ENCODE data around the gene FASTK. TPM values are rescaled to one million over a fixed set of nuclear protein-coding genes. Genes with fewer than 3 reads are reported as not detected.
A peak's percentile ranks its signal among the peaks of the same experiment; 100 is the strongest.

Gene FASTK
- total RNA-seq, 1 donor, result 87.6 TPM

DNA sequence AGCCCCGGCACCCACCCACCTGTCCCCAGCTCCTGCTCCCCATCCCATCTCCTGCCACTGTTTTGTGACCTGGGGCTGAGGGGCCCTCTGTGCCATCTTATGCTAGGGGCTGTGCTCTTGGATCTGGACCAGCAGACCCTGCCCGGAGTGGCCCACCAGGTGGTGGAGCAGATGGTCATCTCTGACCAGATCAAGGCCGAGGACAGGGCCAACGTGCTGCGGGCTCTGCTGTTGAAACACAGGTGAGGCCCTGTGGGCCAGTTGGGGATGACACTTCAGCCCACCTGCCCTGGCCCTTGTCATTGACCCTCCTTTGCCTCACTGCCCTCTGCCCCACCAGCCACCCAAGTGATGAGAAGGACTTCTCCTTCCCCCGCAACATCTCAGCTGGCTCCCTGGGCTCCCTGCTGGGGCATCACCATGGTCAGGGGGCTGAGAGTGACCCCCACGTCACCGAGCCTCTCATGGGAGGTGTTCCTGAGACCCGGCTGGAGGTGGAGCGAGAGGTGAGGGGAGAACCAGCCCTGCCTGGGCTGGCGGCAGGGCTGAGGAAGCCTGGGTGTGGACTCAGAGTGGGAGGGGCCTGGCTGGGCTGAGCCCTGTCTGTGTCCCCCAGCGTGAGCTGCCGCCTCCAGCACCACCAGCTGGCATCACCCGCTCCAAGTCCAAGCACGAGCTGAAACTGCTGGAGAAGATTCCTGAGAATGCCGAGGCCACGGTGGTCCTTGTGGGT is 10.6 kb downstream of the FASTK start:
- Histone ChIP-seq H3K27ac (ENCODE audit: low read depth, low read length) (no peak overlapping the region), H3K4me2 (ENCODE audit: insufficient read depth, low read length) (no peak overlapping the region), H3K4me3 (ENCODE audit: insufficient read depth, low read length) (no peak overlapping the region), H3K36me3 (ENCODE audit: insufficient read depth, low read length) (peaks cover 68% of the 10 kb centered on the region), H3K4me1 (ENCODE audit: insufficient read depth, low read length) (no peaks in the 10 kb centered on the region), H3K79me2 (ENCODE audit: insufficient read depth, low read length) (peaks cover under 1% of the 10 kb centered on the region), H4K20me1 (ENCODE audit: insufficient read depth, low read length) (peaks cover 5% of the 10 kb centered on the region), H3K9me3 (ENCODE audit: low read depth, low read length) (no peaks in the 10 kb centered on the region), H3K27me3 (ENCODE audit: insufficient read depth, low read length) (no peaks in the 10 kb centered on the region), H2AFZ (ENCODE audit: low read length) (no peak overlapping the region)
- TF ChIP-seq, protein P1, sequence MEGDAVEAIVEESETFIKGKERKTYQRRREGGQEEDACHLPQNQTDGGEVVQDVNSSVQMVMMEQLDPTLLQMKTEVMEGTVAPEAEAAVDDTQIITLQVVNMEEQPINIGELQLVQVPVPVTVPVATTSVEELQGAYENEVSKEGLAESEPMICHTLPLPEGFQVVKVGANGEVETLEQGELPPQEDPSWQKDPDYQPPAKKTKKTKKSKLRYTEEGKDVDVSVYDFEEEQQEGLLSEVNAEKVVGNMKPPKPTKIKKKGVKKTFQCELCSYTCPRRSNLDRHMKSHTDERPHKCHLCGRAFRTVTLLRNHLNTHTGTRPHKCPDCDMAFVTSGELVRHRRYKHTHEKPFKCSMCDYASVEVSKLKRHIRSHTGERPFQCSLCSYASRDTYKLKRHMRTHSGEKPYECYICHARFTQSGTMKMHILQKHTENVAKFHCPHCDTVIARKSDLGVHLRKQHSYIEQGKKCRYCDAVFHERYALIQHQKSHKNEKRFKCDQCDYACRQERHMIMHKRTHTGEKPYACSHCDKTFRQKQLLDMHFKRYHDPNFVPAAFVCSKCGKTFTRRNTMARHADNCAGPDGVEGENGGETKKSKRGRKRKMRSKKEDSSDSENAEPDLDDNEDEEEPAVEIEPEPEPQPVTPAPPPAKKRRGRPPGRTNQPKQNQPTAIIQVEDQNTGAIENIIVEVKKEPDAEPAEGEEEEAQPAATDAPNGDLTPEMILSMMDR (IDR thresholded peaks at IDR 0.05; ENCODE audit: extremely low read depth, low read depth, low read length), result no peak
- DNase-seq (ENCODE audit: insufficient read length, low spot score, missing footprints), result peak; percentile 84

DNA sequence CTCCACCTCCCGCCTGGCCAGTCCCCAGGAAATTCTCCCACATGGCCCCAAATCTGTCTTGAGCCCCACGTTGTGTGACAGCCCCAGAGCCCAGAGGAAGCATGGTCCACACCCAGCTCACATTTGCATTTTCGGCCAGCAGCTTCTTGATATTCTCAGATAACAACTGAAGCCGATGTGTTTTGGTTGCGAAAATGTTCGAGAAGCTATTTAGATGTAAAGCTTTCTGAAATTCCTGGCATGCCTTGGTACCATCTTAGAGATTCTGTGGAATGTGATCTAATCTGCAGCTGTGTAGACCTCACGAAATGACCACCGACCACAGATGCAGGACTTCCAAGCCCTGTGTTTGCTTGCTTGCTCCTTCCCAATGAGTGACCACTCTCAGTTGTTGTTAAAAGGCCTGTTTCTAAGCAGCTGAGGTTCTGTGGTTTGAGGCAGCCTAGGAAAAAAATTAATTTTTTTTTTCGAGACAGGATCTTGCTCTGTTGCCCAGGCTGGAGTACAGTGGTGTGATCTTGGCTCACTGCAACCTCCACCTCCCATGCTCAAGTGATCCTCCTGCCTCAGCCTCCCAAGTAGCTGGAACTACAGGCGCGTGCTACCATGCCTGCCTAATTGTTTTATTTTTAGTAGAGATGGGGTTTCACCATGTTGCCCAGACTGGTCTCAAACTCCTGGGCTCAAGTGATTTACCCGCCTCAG is 12.4 kb downstream of the FASTK start:
- Histone ChIP-seq H3K9me3 (ENCODE audit: low read depth, low read length) (no peaks in the 10 kb centered on the region), H3K4me3 (ENCODE audit: insufficient read depth, low read length) (no peak overlapping the region), H3K4me2 (ENCODE audit: insufficient read depth, low read length) (no peak overlapping the region), H3K36me3 (ENCODE audit: insufficient read depth, low read length) (peaks cover 66% of the 10 kb centered on the region), H3K27me3 (ENCODE audit: insufficient read depth, low read length) (no peaks in the 10 kb centered on the region), H3K27ac (ENCODE audit: low read depth, low read length) (no peak overlapping the region), H4K20me1 (ENCODE audit: insufficient read depth, low read length) (peaks cover 10% of the 10 kb centered on the region), H2AFZ (ENCODE audit: low read length) (no peak overlapping the region), H3K79me2 (ENCODE audit: insufficient read depth, low read length) (peaks cover 13% of the 10 kb centered on the region), H3K4me1 (ENCODE audit: insufficient read depth, low read length) (no peaks in the 10 kb centered on the region)
- DNase-seq (ENCODE audit: insufficient read length, low spot score, missing footprints), result no peak
- TF ChIP-seq, protein P1 (IDR thresholded peaks at IDR 0.05; ENCODE audit: extremely low read depth, low read depth, low read length), result no peak

DNA sequence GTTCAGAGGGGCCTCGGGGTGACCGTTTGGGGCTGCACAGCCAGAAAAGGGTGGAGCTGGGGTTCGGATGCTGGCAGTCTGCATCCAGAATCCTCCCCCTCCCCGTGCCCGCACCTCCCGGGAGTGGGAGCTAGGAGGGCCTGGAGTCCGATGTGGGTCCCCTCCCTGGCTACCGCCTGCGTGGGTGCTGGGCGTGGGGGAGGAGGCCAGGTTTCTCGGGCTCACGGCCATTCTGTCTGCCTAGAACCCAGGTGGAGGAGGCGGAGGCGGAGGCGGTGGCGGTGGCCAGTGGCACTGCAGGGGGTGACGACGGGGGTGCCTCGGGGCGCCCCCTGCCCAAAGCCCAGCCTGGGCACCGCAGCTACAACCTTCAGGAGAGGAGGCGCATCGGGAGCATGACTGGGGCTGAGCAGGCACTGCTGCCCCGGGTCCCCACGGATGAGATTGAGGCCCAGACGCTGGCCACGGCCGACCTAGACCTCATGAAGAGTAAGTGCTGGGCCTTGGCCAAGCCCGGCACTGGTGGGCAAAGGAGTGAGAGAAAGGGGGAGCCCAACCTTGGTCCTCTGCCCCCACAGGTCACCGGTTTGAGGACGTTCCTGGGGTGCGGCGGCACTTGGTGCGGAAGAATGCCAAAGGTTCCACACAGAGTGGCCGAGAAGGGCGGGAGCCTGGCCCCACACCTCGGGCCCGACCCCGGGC is 14.2 kb downstream of the FASTK start:
- Histone ChIP-seq H3K9me3 (ENCODE audit: low read depth, low read length) (no peaks in the 10 kb centered on the region), H3K27me3 (ENCODE audit: insufficient read depth, low read length) (no peaks in the 10 kb centered on the region), H4K20me1 (ENCODE audit: insufficient read depth, low read length) (peaks cover 14% of the 10 kb centered on the region), H3K4me2 (ENCODE audit: insufficient read depth, low read length) (no peak overlapping the region), H2AFZ (ENCODE audit: low read length) (no peak overlapping the region), H3K27ac (ENCODE audit: low read depth, low read length) (no peak overlapping the region), H3K79me2 (ENCODE audit: insufficient read depth, low read length) (peaks cover 28% of the 10 kb centered on the region), H3K4me1 (ENCODE audit: insufficient read depth, low read length) (peaks cover 14% of the 10 kb centered on the region), H3K36me3 (ENCODE audit: insufficient read depth, low read length) (peaks cover 54% of the 10 kb centered on the region), H3K4me3 (ENCODE audit: insufficient read depth, low read length) (no peak overlapping the region)
- DNase-seq (ENCODE audit: insufficient read length, low spot score, missing footprints), result no peak
- TF ChIP-seq, protein P1 (IDR thresholded peaks at IDR 0.05; ENCODE audit: extremely low read depth, low read depth, low read length), result no peak

DNA sequence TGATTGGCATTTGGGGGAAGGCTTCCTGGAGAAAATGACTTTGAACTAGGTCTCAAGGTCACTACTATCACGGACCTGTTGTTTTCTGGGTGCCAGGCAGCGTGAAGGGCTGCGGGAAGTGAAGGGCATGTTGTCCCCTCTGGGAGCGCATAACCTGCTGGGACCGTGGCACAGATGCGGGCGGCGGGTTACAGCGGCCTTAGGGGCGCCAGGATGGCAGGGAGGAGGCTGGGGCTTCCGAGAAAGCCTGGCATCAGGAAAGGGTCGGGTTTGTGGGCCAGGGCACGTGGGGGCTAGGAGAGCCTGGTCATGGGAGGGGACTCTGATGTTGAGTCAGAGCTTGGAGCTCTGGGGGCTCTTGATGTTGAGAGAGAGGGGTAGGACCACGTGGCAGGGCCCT is 15.1 kb downstream of the FASTK start:
- Histone ChIP-seq H4K20me1 (ENCODE audit: insufficient read depth, low read length) (peaks cover 21% of the 10 kb centered on the region), H3K4me1 (ENCODE audit: insufficient read depth, low read length) (peaks cover 23% of the 10 kb centered on the region), H3K27me3 (ENCODE audit: insufficient read depth, low read length) (no peaks in the 10 kb centered on the region), H3K27ac (ENCODE audit: low read depth, low read length) (no peak overlapping the region), H3K4me2 (ENCODE audit: insufficient read depth, low read length) (no peak overlapping the region), H3K36me3 (ENCODE audit: insufficient read depth, low read length) (peaks cover 51% of the 10 kb centered on the region), H2AFZ (ENCODE audit: low read length) (no peak overlapping the region), H3K9me3 (ENCODE audit: low read depth, low read length) (no peaks in the 10 kb centered on the region), H3K79me2 (ENCODE audit: insufficient read depth, low read length) (peaks cover 37% of the 10 kb centered on the region), H3K4me3 (ENCODE audit: insufficient read depth, low read length) (no peak overlapping the region)
- DNase-seq (ENCODE audit: insufficient read length, low spot score, missing footprints), result no peak
- TF ChIP-seq, protein P1 (IDR thresholded peaks at IDR 0.05; ENCODE audit: extremely low read depth, low read depth, low read length), result no peak
